Mammary epithelial cell (primary cell): ENCODE results near the gene KRTAP5-1.

Experiments
- CTCF ChIP-seq, 2 donors: IDR thresholded peaks in 1 of 2; conservative IDR thresholded peaks in 1 of 2; 2 replicates each; pipeline ENCODE4 v1.5.1; 2011 to 2012; ENCODE audit warnings: inconsistent platforms in 2 of 2, low read length in 2 of 2, mild to moderate bottlenecking in 2 of 2, control low read depth in 1 of 2, low read depth in 1 of 2; ENCODE audit not compliant: insufficient read depth in 1 of 2; ENCODE audit errors: extremely low read depth in 1 of 2
- EZH2 ChIP-seq: IDR thresholded peaks from 2 replicates; pipeline ENCODE4 v1.6.1; 2012; ENCODE audit warnings: low read length, inconsistent platforms, borderline replicate concordance

GRCh38 chr11:1570531-1570895, 14.6 kb downstream of the KRTAP5-1 start:
- no peak for TF ChIP-seq CTCF (conservative IDR thresholded peaks at IDR 0.05 in 1 of 2, IDR thresholded peaks at IDR 0.05 in 1 of 2; ENCODE audit: extremely low read depth in 1 of 2, insufficient read depth in 1 of 2, low read depth in 1 of 2, low read length in 2 of 2)
- TF ChIP-seq EZH2, result no peak
